SK-N-SH (cell line): ENCODE measurements around the gene PTPRK. TPM values are rescaled to one million over a fixed set of nuclear protein-coding genes. Genes with fewer than 3 reads are reported as not detected.

Experiments
- CTCF ChIA-PET: fragments of 300-600, 350-600 bp; formaldehyde crosslinking; extraction: SDS; loops from one replicate; lab custom pipeline; 2021; lab: Yijun Ruan, JAX
- POLR2A ChIA-PET: fragments of 350-600 bp; sonication (Branson Sonifier 250); formaldehyde crosslinking; extraction: SDS; loops from one replicate; lab custom pipeline; 2020; ENCODE audit warnings: antibody characterized with exemption, inconsistent platforms; lab: Yijun Ruan, JAX
- DNase-seq: peaks from one replicate; pipeline ENCODE4 v3.0.0; 2012
- H2AFZ ChIP-seq: fragments of 200-600 bp; sonication (generic); 2 replicates; pipeline ENCODE4 v1.8.1; 2016; ENCODE audit warnings: antibody characterized with exemption, mild to moderate bottlenecking, low read depth
- H3F3A ChIP-seq: fragments of 200-600 bp; sonication (generic); replicated peaks from 2 replicates; pipeline ENCODE3; 2016; ENCODE audit warnings: antibody characterized with exemption, mild to moderate bottlenecking; ENCODE audit not compliant: insufficient read depth
- H3K27ac ChIP-seq, 2 experiments: fragments of 200-500 bp in 1 of 2; fragments of 200-600 bp in 1 of 2; sonication (Bioruptor generic) in 1 of 2; sonication (generic), shearing (Covaris generic) in 1 of 2; 2 replicates each; pipeline versions ENCODE4 v1.5.1 to v1.6.1; 2014 to 2016; ENCODE audit warnings: low read depth in 2 of 2, inconsistent platforms in 1 of 2, low read length in 1 of 2, mild to moderate bottlenecking in 1 of 2, mixed read lengths in 1 of 2
- H3K27me3 ChIP-seq: fragments of 200-600 bp; sonication (generic), shearing (Covaris generic); 2 replicates; pipeline ENCODE4 v1.6.1; 2016; ENCODE audit warnings: mixed run types; ENCODE audit not compliant: insufficient read depth
- H3K36me3 ChIP-seq, 2 experiments: fragments of 200-500 bp in 1 of 2; fragments of 200-600 bp in 1 of 2; sonication (Bioruptor generic) in 1 of 2; sonication (generic) in 1 of 2; replicated peaks in 1 of 2; 2 replicates each; pipeline versions ENCODE3 to v1.5.1; 2014 to 2016; ENCODE audit warnings: low read length in 1 of 2, mild to moderate bottlenecking in 1 of 2; ENCODE audit not compliant: insufficient read depth in 2 of 2, control insufficient read depth in 1 of 2
- H3K4me1 ChIP-seq, 2 experiments: fragments of 200-500 bp in 1 of 2; fragments of 200-600 bp in 1 of 2; sonication (Bioruptor generic) in 1 of 2; sonication (generic), shearing (Covaris generic) in 1 of 2; 2 replicates each; pipeline versions ENCODE4 v1.5.1 to v1.6.1; 2014 to 2016; ENCODE audit warnings: low read depth in 1 of 2, low read length in 1 of 2, mixed run types in 1 of 2; ENCODE audit not compliant: insufficient read depth in 2 of 2, control insufficient read depth in 1 of 2
- H3K4me2 ChIP-seq: fragments of 200-600 bp; sonication (generic), shearing (Covaris generic); 2 replicates; pipeline ENCODE4 v1.6.1; 2017; ENCODE audit warnings: mixed run types
- H3K4me3 ChIP-seq, 2 experiments: fragments of 200-500 bp in 1 of 2; fragments of 200-600 bp in 1 of 2; sonication (Bioruptor generic) in 1 of 2; sonication (generic), shearing (Covaris generic) in 1 of 2; 2 replicates each; pipeline versions ENCODE4 v1.5.1 to v1.8.1; 2014 to 2016; ENCODE audit warnings: low read depth in 2 of 2, inconsistent platforms in 1 of 2, low read length in 1 of 2, mild to moderate bottlenecking in 1 of 2, mixed read lengths in 1 of 2, moderate library complexity in 1 of 2
- H3K79me2 ChIP-seq: fragments of 200-600 bp; sonication (generic); 2 replicates; pipeline ENCODE4 v1.8.1; 2017; ENCODE audit warnings: mild to moderate bottlenecking; ENCODE audit not compliant: insufficient read depth
- H3K9ac ChIP-seq: fragments of 200-600 bp; sonication (generic); 2 replicates; pipeline ENCODE4 v1.6.1; 2017; ENCODE audit warnings: mixed run types
- H3K9me2 ChIP-seq: fragments of 200-600 bp; sonication (generic); 2 replicates; pipeline ENCODE4 v1.6.1; 2017; ENCODE audit warnings: mixed run types
- H3K9me3 ChIP-seq: fragments of 200-600 bp; sonication (generic); 2 replicates; pipeline ENCODE4 v1.6.1; 2017; ENCODE audit warnings: mixed run types, mild to moderate bottlenecking, moderate library complexity
- H4K20me1 ChIP-seq: fragments of 200-600 bp; sonication (generic); 2 replicates; pipeline ENCODE4 v1.6.1; 2017; ENCODE audit warnings: mild to moderate bottlenecking, mixed run types; ENCODE audit not compliant: insufficient read depth
- CHD2 ChIP-seq: fragments of 150-350 bp; IDR thresholded peaks from 2 replicates; pipeline ENCODE4 v1.6.1; 2018; ENCODE audit warnings: low read length; ENCODE audit not compliant: partially characterized antibody
- EP300 ChIP-seq, 2 experiments: IDR thresholded peaks; 2 replicates each; pipeline versions ENCODE4 v1.4.0 to v1.6.1; 2012; ENCODE audit warnings: borderline replicate concordance in 1 of 2, low read depth in 1 of 2, low read length in 1 of 2
- FOSL2 ChIP-seq: IDR thresholded peaks from 2 replicates; pipeline ENCODE4 v1.4.0; 2012; ENCODE audit warnings: low read depth, mild to moderate bottlenecking, moderate library complexity, borderline replicate concordance
- MXI1 ChIP-seq: IDR thresholded peaks from 2 replicates; pipeline ENCODE4 v1.6.1; 2012; ENCODE audit warnings: mild to moderate bottlenecking, low read depth, low read length, improper control_type of control experiment
- RCOR1 ChIP-seq: fragments of 150-350 bp; IDR thresholded peaks from 2 replicates; pipeline ENCODE4 v1.6.1; 2017; ENCODE audit warnings: antibody characterized with exemption, low read length
- RXRA ChIP-seq: IDR thresholded peaks from 2 replicates; pipeline ENCODE4 v1.4.0; 2012; ENCODE audit warnings: low read depth, mild to moderate bottlenecking, borderline replicate concordance
- SIN3A ChIP-seq: IDR thresholded peaks from 2 replicates; pipeline ENCODE4 v1.6.1; 2012; ENCODE audit warnings: low read depth, mild to moderate bottlenecking, low read length, moderate library complexity, borderline replicate concordance
- WGBS: methylation state at CpG from one replicate; pipeline ENCODE4 v1.1.6; 2017; ENCODE audit warnings: low lambda C conversion rate; 5-methylcytosine and 5-hydroxymethylcytosine counted together
- polyA plus RNA-seq, 3 experiments: library from polyadenylated mRNA; depleted of rRNA; stranded (reverse); fragments of >200 nt; gene quantifications; 2 replicates each; pipeline ENCODE4 v1.2.3, GENCODE V29; 2012
- TF ChIP-seq, protein P1 (sequence below): IDR thresholded peaks from 2 replicates; pipeline ENCODE4 v1.6.1; 2012; ENCODE audit warnings: mild to moderate bottlenecking, low read depth, low read length, moderate library complexity
- TF ChIP-seq, protein P2 (sequence below): fragments of 150-350 bp; IDR thresholded peaks from 2 replicates; pipeline ENCODE4 v1.6.1; 2017; ENCODE audit warnings: antibody characterized with exemption, low read length, low read depth, borderline replicate concordance

Gene PTPRK
- polyA plus RNA-seq, 1 of the 3 experiments (the other 2 are of a cell fraction) = 9.5 TPM

DNA sequence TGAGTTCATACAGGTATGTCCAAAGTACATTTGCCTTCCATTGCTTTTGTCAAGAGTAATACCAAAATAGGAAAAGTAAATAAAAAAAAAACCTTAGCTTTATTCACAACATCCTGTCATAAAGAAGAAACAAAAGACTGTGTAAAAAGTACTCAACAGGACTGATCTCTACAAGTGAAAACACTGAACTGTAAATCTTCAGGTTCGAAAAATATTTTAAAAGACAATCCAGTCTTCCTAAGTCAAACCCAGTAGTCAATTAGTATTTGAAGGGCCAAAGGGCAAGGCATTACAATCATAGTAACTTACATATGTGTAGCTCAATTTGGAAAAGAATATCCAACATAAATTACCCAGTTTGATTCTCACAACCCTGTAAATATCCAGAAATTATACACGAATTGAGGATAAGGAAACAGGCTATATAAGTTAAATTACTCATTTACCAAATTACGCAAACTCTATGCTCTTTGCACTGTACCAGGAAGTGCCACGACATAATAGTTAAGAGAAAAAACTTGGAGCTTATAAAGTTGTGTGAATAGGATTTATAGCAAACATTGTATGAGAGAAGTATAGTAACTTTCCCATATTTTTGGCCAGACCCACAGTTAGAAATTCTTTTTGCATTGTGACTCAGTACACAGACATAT is 21.2 kb downstream of the PTPRK start:
- no peak overlapping the region for H3K9ac ChIP-seq
- H4K20me1 ChIP-seq = peaks cover 17% of the 10 kb centered on the region
- H3F3A ChIP-seq = no peaks in the 10 kb centered on the region
- DNase-seq = no peak
- H3K9me3 ChIP-seq = no peaks in the 10 kb centered on the region
- ChIA-PET POLR2A (no interaction called here), CTCF (interaction anchor here (0.6 to 1.0 kb wide), 2 partner anchors 226 to 405 kb away, joined by 3 to 4 read pairs; no protein-coding TSS in a partner anchor)
- WGBS = 62% methylated on average over 4 of the region's 4 CpGs
- peaks cover 0 to 6% of the 10 kb centered on the region in 2 experiments for H3K36me3 ChIP-seq
- H3K4me3 ChIP-seq = no peak overlapping the region
- no peak overlapping the region for H3K27ac ChIP-seq
- H3K9me2 ChIP-seq = no peaks in the 10 kb centered on the region
- no peaks in the 10 kb centered on the region for H3K27me3 ChIP-seq
- no peak overlapping the region for H2AFZ ChIP-seq
- TF ChIP-seq, protein P1, sequence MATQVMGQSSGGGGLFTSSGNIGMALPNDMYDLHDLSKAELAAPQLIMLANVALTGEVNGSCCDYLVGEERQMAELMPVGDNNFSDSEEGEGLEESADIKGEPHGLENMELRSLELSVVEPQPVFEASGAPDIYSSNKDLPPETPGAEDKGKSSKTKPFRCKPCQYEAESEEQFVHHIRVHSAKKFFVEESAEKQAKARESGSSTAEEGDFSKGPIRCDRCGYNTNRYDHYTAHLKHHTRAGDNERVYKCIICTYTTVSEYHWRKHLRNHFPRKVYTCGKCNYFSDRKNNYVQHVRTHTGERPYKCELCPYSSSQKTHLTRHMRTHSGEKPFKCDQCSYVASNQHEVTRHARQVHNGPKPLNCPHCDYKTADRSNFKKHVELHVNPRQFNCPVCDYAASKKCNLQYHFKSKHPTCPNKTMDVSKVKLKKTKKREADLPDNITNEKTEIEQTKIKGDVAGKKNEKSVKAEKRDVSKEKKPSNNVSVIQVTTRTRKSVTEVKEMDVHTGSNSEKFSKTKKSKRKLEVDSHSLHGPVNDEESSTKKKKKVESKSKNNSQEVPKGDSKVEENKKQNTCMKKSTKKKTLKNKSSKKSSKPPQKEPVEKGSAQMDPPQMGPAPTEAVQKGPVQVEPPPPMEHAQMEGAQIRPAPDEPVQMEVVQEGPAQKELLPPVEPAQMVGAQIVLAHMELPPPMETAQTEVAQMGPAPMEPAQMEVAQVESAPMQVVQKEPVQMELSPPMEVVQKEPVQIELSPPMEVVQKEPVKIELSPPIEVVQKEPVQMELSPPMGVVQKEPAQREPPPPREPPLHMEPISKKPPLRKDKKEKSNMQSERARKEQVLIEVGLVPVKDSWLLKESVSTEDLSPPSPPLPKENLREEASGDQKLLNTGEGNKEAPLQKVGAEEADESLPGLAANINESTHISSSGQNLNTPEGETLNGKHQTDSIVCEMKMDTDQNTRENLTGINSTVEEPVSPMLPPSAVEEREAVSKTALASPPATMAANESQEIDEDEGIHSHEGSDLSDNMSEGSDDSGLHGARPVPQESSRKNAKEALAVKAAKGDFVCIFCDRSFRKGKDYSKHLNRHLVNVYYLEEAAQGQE = no peak
- no peak for TF ChIP-seq SIN3A
- no peak for TF ChIP-seq FOSL2
- no peak for TF ChIP-seq RXRA
- H3K4me2 ChIP-seq = no peak overlapping the region
- peaks cover 0 to 18% of the 10 kb centered on the region in 2 experiments; a peak in 1 of 4 replicates for H3K4me1 ChIP-seq
- peaks cover 58% of the 10 kb centered on the region for H3K79me2 ChIP-seq

DNA sequence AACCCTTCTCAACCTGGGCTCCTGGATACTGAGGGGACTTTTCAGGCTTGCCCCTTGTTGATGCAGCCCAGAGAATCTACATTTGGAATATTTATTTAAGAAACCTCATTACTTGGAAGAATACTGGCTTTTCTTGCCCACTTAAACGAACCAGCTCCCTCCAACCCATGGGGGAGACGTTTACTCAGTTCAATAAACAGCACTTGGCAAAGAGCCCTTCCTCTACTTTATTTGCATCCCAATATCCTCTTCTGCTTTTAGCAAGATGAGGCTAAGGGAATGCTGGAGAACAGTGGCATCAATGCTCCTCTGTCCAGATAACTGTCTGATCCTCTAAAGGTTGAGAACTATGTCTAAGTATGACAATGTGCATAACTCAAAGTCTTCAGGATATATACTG is 22.2 kb downstream of the PTPRK start:
- DNase-seq = no peak
- Histone ChIP-seq H3K4me1 (peaks cover 0 to 18% of the 10 kb centered on the region in 2 experiments; a peak in 1 of 4 replicates), H3K36me3 (peaks cover 0 to 6% of the 10 kb centered on the region in 2 experiments), H3K27ac (no peak overlapping the region), H3K9me3 (no peaks in the 10 kb centered on the region), H3K4me3 (no peak overlapping the region), H3K79me2 (peaks cover 52% of the 10 kb centered on the region), H3K9me2 (no peaks in the 10 kb centered on the region), H3K9ac (no peak overlapping the region), H3K27me3 (no peaks in the 10 kb centered on the region), H3K4me2 (no peak overlapping the region), H3F3A (no peaks in the 10 kb centered on the region), H2AFZ (no peak overlapping the region)
- POLR2A ChIA-PET = no interaction called here
- CTCF ChIA-PET = no interaction called here
- TF ChIP-seq MXI1 = no peak
- no peak for TF ChIP-seq CHD2
- no peak for TF ChIP-seq RCOR1
- TF ChIP-seq EP300 (IDR thresholded peaks at IDR 0.05; ENCODE audit: borderline replicate concordance in 1 of 2, low read depth in 1 of 2, low read length in 1 of 2) = no peak
- TF ChIP-seq, protein P2, sequence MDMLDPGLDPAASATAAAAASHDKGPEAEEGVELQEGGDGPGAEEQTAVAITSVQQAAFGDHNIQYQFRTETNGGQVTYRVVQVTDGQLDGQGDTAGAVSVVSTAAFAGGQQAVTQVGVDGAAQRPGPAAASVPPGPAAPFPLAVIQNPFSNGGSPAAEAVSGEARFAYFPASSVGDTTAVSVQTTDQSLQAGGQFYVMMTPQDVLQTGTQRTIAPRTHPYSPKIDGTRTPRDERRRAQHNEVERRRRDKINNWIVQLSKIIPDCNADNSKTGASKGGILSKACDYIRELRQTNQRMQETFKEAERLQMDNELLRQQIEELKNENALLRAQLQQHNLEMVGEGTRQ = no peak
- TF ChIP-seq, all 33 proteins: peak for 0
- WGBS = 71% methylated on average over 2 of the region's 2 CpGs
- H4K20me1 ChIP-seq = peaks cover 17% of the 10 kb centered on the region
